Measurements from ENCODE around the gene ACSL5. TPM values are rescaled to one million over a fixed set of nuclear protein-coding genes. Genes with fewer than 3 reads are reported as not detected.
"Not testable (repeated sequence)": the region's sequence is repeated elsewhere in the genome, so short reads cannot be mapped to it uniquely, and the experiment has no call there.

The ACSL5 gene
- total RNA-seq, 2 experiments from 2014 or later: 56.6 to 57.0 TPM

DNA sequence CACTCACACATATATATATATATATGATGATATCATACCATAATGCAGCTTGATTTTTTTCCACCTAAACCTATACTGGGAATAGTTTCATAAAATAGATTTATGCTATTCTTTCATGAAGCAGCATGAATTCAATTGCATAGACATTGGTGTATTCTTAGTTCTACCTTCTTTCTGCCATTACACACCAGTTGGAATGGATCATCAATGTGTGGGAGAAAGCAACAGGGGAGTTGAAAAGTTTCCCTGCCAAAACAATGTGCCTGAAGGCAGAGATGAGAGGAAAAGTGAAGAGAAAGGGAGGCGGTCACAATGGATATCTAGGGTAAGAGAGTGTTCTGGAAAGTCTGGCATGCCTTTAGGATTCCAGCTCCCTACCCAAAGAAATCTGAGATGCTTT, 25.2 kb upstream of the ACSL5 start:
- POLR2A ChIA-PET: no interaction called here
- CTCF ChIA-PET: interaction anchor here (1.3 kb wide), 1 partner anchor 34 kb away, joined by 3 read pairs; no protein-coding TSS in a partner anchor

DNA sequence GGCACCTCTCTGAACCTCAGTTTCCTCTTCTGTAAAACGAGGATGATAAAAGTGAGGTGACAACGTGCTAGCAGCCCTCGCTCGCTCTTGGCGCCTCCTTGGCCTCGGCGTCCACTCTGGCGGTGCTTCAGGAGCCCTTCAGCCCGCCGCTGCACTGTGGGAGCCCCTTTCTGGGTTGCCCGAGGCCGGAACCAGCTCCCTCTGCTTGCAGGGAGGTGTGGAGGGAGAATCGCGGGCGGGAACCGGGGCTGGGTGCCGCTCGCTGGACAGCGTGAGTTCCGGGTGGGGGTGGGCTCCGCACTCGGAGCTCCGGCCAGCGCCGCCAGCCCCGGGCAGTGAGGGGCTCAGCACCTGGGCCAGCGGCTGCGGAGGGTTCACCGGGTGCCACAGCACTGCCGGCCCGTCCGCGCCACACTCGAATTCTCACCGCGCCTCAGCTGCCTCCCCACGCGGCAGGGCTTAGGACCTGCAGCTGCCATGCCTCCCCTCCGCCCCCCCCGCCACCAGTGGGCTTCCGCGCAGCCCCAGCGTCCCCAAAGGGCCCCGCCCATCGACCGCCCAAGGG, 24.3 kb upstream of the ACSL5 start:
- ChIA-PET CTCF (interaction anchor here (1.3 kb wide), 1 partner anchor 34 kb away, joined by 3 read pairs; no protein-coding TSS in a partner anchor), POLR2A (no interaction called here)

DNA sequence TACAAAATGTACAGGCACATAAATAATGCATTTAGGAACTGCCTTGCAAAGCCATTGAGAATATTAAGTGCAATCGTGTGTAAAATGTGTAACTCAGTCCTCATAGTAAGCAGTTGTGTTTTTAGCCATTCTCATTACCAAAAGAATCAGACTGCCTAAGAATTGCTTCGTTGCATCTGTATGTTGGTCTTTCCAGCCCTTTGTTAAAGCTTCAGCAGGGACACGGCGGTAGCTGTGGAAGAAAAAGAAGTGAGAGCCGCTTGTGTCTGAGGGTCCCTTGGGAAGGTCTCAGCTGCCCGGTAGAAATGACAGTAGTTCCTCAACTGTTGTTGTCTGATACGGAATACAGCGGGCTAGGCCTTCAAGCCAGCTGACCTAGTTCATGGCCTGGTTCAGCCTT, 22.8 kb upstream of the ACSL5 start:
- POLR2A ChIA-PET: no interaction called here
- CTCF ChIA-PET: no interaction called here

DNA sequence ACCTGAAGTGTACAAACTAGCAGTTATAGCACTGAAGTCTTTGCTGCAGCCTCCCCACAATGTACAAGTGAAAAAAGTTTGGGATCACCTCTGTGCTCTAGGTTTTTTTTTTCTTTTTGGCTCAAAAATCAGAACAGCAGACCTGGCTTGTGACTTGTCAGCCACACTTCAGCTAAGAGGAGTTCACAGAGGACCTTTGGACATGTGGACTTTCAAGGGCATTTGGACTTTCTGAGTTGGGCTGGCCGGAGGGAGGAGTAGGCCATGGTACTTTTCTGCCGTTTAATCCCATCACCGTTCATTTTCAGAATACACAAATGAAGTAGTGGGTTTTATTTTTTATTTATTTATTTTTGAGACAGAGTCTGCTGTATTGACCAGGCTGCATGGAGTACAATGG, 21.9 kb upstream of the ACSL5 start:
- ChIA-PET POLR2A (no interaction called here), CTCF (no interaction called here)

DNA sequence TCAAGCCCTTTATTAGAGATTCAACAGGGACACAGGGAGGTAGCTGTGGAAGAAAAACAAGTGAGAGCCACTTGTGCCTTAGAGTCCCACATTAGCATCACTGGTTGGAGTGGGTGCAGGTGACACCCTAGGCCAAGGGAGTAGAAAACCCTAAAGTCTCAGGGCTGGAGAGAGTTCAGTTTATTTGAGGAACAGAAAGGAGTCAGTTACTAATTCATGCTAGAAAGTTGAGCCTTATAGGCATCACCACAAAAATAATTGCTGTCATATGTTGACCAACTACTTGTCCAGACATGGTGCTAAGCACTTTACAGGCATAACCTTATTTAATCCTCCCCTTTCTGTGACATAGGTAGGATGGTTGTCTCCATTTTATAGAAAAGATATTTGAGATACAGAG, 20.9 kb upstream of the ACSL5 start:
- POLR2A ChIA-PET: no interaction called here
- CTCF ChIA-PET: no interaction called here

DNA sequence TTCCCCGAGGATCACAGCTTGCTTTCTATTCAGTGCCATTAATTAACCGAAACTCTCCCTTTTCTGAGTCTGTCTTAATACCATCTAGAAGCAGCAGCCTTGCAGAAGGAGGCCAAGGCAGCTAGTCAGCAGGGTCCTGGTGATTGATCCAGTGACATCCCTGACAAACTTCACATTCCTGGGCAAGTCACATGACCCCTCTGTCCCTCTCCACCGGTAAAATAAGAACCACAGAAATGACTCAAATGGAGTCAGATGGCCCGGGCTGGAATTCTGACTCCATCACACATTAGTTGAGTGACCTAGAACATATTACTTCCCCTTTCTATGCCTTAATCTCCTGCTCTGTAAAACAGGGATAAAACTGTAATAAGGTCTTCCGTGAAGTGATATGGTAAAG, 17.2 kb upstream of the ACSL5 start:
- ChIA-PET POLR2A (no interaction called here), CTCF (interaction anchor here (1.2 kb wide), 1 partner anchor 41 kb away, joined by 3 read pairs; no protein-coding TSS in a partner anchor)

DNA sequence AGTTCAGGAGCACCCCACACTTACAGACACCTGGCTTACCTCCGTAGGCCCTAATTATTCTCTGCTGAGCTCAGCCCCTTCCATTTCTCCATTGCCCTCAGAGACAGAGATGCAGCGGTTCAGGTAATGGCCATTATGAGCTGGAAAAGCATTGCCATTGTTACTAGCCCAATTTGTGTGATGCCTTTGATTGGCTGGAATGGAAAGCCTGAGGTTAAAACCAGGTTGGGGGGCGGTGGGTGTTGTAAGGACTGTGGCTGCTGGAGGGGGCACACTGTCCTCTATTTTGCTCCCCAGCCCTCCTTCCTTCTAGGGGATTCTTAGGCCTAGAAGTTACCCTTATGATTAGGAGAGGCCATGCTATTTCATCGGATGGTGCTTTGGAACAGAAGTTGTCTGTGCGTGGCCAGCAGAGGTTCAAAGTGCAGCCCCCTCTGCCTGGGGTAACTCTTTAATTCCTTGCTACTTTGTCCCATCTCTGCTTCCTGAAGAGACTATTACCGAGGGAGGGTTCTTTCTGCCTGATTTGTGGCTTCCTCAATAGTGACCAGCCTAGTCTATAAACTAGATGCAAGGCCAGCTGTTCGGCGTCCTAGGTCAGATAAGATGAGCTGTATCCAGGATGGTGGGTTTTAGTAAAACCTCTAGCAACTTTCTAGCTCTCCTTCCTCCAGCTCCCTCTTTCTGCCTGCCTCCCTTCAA, 14.2 kb upstream of the ACSL5 start:
- POLR2A ChIA-PET: no interaction called here

DNA sequence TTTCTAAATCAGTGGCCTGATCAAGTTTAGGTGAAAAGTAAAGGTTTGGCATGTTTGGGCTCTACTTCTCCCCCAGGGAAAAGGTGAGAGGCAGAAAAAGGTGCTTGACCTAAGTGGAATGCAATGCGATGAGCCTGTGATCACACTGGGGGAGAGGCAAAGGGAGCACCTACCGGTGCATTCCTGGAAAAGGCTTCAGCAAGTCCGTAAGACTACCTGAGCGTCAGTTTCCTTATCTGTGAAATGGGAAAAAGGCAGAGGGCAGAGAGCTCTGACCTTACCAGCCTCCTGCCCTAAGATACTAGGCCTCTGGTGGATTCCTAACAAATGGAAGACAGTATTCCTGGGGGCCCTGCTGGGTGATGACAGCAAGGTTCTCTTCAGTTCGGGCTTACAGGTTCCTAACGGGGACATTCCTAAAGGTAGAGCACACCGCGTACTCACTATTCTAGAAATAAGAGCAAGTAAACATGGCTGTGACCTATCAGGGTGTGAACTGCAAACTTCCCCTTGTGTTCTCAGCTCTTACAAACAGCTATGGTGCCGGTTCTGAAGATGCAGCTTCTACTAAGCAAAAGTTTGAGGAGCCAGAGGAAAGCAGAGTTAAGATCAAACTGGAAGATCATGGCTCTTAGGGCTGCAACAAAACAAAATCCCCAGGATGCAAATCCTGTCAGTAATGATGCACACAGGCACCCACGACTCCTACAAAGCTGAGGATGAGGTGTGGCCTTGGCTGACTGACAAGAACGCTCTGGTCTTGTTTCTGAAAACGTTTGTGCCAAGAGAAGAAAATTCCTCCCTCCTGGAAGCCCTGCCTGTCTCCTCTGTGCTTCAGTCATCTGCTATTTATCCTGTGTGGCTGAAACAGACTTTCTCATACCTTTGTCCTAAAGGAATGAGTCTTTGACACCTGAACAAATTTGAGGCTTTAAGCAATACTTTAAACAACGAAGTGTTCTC, 13.3 kb upstream of the ACSL5 start:
- ChIA-PET POLR2A (no interaction called here), CTCF (no interaction called here)

More for the DNA sequence above, 14.2 kb upstream of the ACSL5 start:
- CTCF ChIA-PET: no interaction called here

DNA sequence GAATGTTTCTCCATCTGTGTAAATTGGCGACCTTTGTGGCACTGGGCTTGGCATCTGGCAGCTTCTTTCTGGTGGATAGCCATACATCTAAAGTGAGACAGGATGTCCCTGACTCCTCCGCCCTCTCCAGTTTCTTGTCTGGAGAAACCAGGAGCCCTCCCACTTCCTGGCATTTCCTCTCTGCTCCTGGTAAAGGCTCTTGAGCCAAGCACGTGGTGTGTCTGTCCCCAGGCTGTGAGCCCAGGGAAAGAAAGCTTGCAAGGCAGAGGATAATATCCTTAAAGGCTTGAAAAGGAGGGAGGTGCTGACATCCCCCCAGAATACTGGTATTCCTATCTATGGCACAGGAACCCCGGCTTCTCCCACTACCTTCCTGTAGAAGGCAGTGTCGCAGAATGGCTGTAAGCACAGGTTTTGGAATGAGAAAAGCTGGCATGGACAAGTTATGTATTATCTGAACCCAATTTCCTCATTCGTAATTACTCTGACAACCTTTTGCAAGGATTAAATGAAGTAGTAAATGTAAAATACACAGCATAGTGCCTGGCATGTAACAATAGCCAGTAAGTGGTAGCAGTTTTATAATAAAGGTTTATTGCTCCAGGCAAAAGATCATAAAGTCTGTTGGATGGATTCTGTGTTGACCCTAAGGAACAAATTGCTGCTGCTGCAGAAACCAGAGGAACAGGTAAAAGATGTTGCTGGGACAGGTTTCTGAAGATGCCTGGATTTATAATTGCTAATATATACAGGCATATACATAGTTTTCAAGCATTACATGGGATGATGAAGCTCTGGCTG, 11.8 kb upstream of the ACSL5 start:
- POLR2A ChIA-PET: no interaction called here
- CTCF ChIA-PET: interaction anchor here (0.7 kb wide), 1 partner anchor 23 kb away, joined by 4 read pairs; no protein-coding TSS in a partner anchor

DNA sequence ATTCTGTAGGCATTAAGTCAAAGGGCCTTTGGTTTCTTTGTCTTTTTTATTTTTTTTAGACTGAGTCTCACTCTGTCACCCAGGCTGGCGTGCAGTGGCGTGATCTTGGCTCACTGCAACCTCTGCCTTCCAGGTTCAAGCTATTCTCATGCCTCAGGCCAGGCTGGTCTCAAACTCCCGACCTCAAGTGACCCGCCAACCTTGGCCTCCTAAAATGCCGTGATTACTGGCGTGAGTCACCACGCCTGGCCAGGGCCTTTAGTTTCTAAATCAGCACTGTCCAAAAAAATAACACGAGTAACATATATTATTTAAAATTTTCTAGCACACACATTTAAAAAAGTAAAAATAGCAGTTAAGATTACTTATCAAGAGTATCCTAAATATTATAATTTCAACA, 11.1 kb upstream of the ACSL5 start:
- ChIA-PET POLR2A (no interaction called here), CTCF (no interaction called here)

DNA sequence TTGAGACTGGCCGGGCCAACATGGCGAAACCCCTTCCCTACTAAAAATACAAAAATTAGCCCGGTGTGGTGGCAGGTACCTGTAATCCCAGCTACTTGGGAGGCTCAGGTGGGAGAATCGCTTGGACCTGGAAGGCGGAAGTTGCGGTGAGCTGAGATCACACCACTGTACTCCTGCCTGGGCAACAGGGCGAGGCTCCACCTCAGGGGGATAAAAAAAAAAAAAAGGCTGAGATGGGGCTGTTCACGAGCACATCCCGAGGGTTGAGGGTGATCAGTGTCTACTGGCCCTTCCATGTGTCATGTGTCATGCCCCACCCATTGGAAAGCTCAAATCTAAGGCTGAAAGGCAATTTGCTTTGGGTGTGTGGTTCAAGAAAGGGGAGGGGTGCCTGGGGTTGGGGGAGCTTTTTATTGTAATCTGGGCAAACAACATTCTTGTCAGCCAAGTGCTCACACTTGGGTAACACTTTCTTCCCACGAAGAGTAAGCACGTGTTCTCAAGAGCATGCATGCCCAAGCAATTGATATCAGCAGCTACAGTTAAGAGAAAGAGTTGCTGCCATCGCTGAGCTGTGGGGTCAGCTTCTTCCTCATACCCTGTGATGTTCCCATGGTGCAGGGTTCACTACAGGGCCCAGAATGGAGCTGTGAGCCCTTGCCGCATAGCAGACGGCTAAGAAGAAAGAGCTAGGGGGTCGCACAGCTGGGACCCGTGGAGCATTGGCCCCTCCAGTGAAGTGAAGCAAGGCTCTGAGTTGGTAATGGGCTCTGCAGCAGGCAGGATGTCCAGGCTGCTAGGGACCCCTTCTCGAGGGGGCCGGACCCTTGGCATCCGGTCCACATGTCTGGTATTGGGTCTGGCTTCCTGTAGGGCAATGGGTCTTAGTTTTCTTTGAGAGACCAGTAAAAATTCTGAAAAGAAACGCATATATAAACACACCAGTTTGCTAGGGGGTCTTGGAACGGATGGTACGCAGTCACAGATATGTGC, 9.9 kb upstream of the ACSL5 start:
- CTCF ChIA-PET: no interaction called here
- POLR2A ChIA-PET: no interaction called here

DNA sequence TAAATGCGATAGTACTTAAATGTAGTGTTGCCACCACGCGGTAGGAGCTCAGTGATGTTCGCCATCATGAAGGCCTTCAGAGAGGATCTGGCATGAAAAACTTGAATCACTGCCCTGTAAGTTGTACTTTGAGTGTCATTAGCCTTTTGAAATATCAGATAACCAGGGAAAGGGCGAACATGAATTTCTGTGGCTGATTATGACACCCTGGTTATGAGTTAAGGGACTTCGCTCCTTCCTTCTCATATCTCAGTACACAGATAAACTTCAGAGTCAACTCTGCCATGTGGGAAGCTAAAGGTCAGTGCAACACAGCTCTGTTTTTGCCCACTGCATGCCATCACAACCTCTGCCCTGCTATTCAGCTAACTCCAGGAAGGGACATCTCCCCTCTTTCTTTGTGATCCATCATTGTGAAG, 8.9 kb upstream of the ACSL5 start:
- ChIA-PET CTCF (no interaction called here), POLR2A (no interaction called here)

DNA sequence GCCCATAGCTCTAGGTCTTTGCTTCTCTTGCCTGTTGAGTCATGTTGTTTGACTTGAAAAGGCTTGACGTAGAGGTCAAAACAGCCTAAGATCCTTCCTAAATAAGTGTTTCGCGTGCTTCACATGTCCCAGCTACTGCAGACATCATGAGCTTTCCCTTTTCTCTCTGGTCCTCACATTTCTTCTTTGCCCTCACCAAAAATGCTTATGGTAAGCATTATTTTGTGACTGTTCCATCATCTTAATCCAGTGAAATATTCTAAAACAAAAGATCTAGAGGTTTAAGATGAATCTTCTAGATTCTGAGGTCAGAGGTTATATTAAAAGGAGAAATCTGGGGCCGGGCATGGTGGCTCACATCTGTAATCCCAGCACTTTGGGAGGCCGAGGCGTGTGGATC, 8.5 kb upstream of the ACSL5 start:
- ChIA-PET CTCF (no interaction called here), POLR2A (no interaction called here)

DNA sequence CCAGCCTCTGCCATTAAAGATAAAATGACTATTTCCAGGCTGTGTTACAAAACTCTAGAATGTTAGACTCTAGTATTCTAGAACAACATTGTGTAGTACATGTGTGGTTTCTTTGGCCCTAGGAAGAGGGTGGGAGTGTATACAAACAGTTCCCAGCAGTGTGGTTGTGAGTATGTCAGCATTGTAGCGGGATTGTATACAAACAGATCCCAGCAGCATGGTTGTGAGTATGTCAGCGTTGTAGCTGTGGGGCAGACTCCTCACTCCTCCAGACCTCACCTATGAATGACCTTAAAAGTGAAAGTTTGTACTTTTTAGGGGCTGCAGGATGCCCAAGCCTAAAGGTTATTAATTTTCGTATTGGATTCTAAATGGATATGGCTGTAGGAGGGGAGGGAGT, 6.9 kb upstream of the ACSL5 start:
- ChIA-PET POLR2A (no interaction called here), CTCF (no interaction called here)

DNA sequence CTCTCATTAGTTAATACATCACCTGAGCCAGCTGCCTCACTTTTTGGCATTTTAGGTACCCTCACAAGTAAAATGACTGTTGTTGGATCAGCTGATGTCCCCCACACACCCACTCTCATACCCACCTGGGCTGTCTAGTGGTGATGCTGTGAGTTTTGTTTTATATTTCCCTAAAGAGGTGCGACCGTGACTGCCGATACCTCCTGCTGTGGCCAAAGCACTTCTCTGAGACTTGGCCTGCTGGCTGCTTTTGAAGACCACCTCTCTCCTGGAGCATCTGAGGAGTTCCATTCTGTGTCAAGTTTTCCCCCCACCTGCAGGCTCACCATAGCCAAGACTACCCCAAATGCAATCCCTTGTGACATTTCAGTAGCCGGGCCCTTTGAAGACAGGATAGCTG, 6.4 kb upstream of the ACSL5 start:
- CTCF ChIA-PET: no interaction called here
- POLR2A ChIA-PET: no interaction called here

DNA sequence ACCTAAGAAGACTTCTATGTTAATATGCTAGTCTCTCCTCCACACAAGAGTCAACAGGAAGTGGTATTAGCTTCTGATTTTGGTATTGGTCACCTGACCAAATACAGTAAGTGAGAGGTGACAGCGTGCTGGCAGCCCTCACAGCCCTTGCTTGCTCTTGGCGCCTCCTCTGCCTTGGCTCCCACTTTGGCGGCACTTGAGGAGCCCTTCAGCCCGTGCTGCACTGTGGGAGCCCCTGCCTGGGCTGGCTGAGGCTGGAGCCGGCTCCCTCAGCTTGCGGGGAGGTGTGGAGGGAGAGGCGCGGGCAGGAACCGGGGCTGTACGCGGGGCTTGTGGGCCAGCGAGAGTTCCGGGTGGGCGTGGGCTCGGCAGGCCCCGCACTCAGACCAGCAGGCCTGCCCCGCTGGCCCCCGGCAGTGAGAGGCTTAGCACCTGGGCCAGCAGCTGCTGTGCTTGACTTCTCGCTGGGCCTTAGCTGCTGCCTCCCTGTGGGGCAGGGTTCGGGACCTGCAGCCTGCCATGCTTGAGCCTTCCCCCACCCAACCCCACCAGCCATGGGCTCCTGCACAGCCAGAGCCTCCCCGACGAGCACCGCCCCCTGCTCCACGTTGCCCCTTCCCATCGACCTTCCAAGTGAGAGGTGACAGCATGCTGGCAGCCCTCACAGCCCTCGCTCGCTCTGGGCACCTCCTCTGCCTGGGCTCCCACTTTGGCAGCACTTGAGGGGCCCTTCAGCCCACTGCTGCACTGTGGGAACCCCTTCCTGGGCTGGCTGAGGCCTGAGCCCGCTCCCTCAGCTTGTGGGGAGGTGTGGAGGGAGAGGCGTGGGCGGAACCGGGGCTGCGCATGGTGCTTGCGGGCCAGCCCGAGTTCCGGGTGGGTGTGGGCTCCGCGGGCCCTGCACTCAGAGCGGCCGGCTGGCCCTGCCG, 4.2 kb upstream of the ACSL5 start:
- ChIA-PET POLR2A (interaction anchor here (0.5 to 1.1 kb wide), 4 partner anchors 16 to 1368 kb away, joined by 3 to 5 read pairs (median 4); no protein-coding TSS in a partner anchor), CTCF (interaction anchor here (0.7 kb wide), 1 partner anchor 104 kb away, joined by 3 read pairs; no protein-coding TSS in a partner anchor)

DNA sequence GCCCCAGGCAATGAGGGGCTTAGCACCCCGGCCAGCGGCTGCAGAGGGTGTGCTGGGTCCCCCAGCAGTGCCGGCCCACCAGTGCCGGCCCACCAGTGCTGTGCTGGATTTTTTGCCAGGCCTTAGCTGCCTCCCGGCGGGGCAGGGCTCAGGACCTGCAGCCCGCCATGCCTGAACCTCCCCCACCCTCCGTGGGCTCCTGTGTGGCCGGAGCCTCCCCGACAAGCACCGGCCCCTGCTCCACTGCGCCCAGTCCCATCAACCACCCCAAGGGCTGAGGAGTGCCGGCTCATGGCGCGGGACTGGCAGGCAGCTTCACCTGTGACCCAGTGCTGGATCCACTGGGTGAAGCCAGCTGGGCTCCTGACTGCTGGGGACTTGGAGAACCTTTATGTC, 3.5 kb upstream of the ACSL5 start:
- ChIA-PET POLR2A (interaction anchor here (1.1 kb wide), 1 partner anchor 19 kb away, joined by 4 read pairs; no protein-coding TSS in a partner anchor), CTCF (no interaction called here)

DNA sequence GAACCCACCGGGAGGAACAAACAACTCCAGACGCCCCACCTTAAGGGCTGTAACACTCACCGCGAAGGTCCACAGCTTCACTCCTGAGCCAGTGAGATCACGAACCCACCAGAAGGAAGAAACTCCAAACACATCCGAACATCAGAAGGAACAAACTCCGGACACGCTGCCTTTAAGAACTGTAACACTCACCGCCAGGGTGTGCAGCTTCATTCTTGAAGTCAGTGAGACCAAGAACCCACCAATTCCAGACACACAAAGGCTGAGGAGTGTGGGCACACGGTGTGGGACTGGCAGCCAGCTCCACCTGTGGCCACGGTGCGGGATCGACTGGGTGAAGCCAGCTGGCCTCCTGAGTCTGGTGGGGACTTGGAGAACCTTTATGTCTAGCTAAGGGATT, 2.6 kb upstream of the ACSL5 start:
- POLR2A ChIA-PET: interaction anchor here (1.1 kb wide), 1 partner anchor 18 kb away, joined by 4 read pairs; no protein-coding TSS in a partner anchor
- CTCF ChIA-PET: not testable (repeated sequence)

Data from activated CD8-positive, alpha-beta memory T cell treated with anti-CD3 and anti-CD28 coated beads for 36 hours (primary cell).